NT2/D1 (cell line): ENCODE data around the gene DMD.

ENCODE experiments used
- SUZ12 ChIP-seq: IDR thresholded peaks from 2 replicates; pipeline ENCODE4 v1.6.1; 2011; ENCODE audit not compliant: insufficient read length, insufficient read depth; ENCODE audit errors: extremely low read depth
- YY1 ChIP-seq: IDR thresholded peaks from 2 replicates; pipeline ENCODE4 v1.6.1; 2011; ENCODE audit not compliant: insufficient read length, insufficient read depth

- TF ChIP-seq SUZ12 (no peak), YY1 (no peak)
These were observed 1953.2 kb downstream of the DMD start for GRCh38 chrX:31258166-31258565.
